NCI-H1436 (cell line): ENCODE measurements around the gene SCAF11.
A peak's percentile ranks its signal among the peaks of the same experiment; 100 is the strongest.

ENCODE experiments used
- DNase-seq: peaks from one replicate; lab custom pipeline; 2025; lab: John Stamatoyannopoulos, UW

SCAF11 gene

DNA sequence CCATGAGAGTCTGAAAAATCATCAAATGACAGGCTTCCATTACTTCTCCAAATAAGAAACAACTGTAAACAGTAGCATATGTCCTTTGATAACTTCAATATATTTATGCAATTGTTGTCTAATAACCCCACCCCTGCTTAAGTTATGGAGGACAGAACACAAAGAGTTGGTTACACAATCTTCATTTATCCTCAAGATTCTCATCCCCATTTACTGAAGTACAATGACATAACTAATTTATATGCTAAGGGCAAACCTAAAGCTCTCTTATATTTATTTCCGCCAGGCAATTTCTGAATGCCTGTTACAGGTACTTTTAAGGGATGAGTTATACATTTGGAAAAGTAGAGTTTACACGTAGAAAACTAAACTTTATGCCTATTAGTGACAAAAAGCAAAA, 12.3 kb downstream of the SCAF11 start:
- DNase-seq: no peak

DNA sequence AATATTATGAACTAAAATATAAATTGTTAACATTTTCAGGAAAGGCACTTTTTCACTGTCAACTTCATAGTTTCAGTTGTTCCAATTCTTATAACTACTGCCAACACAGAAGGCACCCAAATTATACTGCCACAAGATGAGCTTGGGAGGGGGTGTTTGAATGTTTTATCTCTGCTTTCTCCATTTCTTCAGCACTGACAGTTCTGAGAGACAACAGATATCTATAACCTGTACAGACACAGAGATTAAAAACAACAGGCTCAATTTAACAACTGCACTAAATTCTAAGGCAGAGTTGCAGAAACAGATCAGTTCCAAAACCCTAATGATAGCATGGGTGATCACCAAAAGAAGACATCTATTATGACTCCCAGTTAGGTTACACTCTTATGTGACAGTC, 12.8 kb downstream of the SCAF11 start:
- no peak for DNase-seq

- DNase-seq: no peak
These were observed 14.9 kb downstream of the SCAF11 start for GRCh38 chr12:45975506-45975905.

GRCh38 chr12:45974883-45975282, 15.5 kb downstream of the SCAF11 start:
- no peak for DNase-seq

- DNase-seq: no peak
These were observed 16.1 kb downstream of the SCAF11 start for GRCh38 chr12:45974171-45974719.

DNA sequence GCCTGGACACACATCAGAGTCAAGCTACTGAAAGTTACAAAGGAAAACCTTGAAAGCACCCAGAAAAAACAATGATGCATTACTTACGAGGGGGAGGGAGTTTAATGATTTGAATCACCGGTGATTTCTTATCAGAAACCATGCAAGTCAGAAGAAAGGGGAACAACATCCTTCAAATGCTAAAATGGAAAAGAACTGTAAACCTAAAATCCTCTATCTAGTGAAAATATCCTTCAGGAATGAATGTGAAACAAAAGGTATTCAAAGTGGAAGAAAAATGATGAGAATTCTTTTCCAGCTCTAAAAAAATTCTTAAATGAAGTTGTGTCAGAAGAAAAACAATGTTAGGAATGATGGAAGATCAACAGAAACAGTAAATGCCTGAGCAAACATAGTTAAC, 16.8 kb downstream of the SCAF11 start:
- DNase-seq: no peak

- DNase-seq: no peak
These were observed 20.0 kb downstream of the SCAF11 start for GRCh38 chr12:45970391-45970790.

- no peak for DNase-seq
These were observed 21.3 kb downstream of the SCAF11 start for GRCh38 chr12:45969084-45969483.

DNA sequence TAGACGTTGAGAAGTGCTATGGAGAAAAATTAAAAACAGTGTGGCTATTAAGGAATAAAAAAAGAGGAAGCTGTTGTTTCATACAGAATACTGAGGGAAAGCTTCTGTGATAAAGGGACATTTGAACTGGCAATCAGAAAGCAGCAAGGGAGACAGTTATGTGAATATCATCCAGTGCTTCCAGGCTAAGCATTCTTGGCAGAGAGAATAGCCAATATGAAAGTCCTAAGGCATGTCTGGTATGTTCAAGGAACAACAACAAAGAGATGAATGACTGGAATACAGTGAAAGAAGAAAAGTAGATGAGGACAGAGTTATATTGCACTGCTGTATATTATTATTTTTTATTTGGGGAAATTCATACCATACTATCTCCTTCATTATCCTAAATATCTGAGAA, 23.9 kb downstream of the SCAF11 start:
- DNase-seq: no peak

DNA sequence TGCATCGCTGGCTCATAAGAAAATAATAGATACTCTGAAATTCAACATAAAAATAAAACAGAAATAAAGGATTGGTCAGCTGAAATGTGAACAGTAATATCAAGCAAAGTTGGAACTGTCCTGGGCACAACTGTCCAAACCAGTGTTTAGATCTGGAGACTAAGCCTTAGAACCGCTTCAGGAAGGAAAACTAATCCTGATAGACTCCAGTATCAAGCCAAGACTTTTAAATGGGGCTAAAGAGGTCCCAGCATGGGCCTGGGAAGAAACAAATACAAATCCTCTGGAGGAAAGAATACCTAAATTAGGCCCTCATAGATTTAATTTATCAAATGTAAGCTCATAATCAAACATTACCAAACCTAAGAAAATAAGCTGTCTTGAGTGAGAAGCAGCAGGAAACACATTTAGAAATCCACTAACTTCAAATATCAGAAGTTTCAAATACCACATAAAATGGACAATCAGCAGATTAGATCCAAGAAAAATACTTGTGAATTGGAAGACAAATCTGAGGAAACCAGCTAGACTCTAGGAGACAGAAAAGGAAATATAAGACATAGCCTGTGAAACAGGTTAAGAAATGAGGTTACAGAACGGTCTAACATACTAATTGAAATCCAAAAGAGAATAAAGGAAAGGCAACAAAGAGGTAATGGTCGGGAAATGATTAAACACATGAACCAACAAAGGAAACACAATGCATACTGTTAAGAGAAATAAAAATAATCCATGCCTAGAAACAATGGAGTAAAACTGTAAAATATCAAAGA, 27.6 kb downstream of the SCAF11 start:
- DNase-seq: no peak

GRCh38 chr12:45959728-45960127, 30.6 kb downstream of the SCAF11 start:
- no peak for DNase-seq

- no peak for DNase-seq
These were observed 31.3 kb downstream of the SCAF11 start for GRCh38 chr12:45959025-45959424.

GRCh38 chr12:45948546-45948945, 41.8 kb downstream of the SCAF11 start:
- no peak for DNase-seq

DNA sequence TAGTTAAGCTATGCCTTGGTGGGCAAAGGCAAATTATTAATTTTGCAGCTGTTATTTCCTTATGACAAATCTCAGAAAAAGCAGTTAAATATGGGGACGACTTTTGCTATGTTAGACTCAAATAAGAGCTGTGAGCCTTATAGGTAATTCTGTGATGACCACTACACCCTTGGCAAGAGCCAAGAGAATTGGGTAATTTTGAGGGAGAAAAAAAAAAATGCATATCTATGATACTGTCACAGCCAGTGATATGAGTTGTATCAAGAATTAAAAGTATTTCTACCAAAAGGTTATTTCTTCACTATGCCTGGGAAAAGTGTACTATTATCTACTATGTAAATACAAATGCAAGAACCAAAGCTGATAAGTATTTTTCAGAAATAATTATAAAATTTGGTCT, 43.9 kb downstream of the SCAF11 start:
- DNase-seq: no peak

GRCh38 chr12:45944771-45945170, 45.6 kb downstream of the SCAF11 start:
- no peak for DNase-seq

- DNase-seq: no peak
These were observed 50.6 kb downstream of the SCAF11 start for GRCh38 chr12:45939759-45940158.

DNA sequence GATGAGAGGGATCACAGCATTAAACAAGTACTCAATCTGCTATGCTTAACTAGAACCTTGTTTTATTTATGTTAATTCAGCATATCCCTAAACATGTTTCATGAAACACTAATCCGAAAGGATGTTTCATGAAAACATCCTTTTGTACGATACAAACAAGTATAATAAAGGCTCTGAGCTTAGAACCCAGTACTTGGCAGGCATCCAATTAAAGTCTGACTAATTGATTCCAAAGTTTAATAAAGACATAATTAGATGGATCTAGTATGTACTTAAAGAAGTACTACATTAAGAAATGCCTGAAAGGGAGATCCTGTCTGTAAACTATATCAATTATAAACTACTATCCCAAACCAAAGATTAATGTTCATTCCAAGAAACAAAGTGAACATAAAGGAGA, 51.8 kb downstream of the SCAF11 start:
- no peak for DNase-seq

DNA sequence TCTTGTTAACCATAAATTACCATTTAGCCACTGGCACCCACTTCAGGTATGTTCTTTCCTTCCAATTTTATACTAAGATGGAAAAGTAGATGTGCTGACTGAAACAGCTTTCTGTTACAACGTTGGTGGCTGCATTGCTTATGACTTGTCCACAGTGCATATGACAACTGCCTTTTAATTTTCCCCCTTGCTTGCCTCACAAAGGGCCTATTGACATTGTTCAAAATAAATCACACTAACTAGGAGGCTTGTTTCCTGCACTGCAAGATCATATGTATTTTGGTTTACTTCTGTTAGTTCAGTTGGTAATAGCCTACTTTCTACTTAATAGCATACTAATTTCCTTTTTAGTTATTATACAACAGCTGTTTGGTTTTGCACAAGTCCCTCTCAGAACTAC, 55.4 kb downstream of the SCAF11 start:
- DNase-seq: peak; percentile 20

DNA sequence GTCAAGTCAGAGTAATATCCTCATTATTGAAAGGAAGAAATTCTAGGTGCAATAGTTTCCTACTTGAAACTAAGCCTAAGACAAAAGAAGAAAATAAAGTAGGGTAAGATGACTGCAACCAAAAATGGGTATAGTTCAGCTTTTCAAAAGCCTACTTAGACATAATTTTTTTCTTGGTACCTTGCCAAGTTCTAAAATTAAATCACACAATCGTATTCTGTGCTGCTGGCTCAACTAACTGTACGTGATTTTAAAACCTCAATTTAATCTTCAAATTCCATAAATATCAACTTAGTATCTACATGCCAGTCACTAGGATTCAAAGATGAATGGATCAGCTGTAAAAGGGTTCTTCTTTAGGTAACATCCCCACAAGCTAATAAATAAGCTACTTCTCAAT, 56.9 kb downstream of the SCAF11 start:
- no peak for DNase-seq

DNA sequence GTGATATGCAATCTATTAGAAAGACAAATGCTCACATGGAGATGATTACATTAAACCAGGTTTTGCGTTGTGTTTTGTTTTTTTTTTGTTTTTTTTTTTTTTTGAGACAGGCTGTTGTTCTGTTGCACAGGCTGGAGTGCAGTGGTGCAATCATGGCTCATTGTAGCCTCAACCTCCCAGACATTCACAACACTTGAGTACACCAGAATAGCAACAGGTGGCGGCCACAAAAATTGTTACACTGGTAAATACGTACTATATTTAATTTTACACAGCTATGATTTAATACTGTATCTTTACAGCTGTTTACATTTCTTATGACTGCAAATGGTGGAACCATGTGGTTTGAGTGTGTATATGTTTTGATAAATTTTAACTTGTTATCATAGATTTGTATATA, 60.0 kb downstream of the SCAF11 start:
- no peak for DNase-seq

- DNase-seq: no peak
These were observed 62.1 kb downstream of the SCAF11 start for GRCh38 chr12:45928309-45928708.

GRCh38 chr12:45918818-45919217, 71.6 kb downstream of the SCAF11 start:
- DNase-seq: no peak

DNA sequence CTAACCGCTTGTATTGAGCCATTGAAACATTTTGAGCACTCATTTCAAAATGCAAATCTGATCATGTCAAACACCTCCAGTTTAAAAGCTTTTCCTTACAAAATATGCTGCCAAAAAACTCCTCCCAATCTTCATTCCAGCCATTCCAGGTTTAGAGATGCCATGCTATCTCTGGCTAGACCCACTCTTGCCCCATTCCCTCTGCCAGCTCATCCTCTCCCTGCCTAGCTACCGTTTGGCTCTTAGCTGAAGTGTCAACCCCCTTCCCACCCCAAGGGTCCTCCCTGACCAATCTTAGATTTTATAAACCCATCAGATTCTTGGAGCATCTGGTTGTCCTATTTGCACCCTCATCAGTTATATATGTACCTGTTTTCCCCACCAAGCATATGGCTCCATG, 75.0 kb downstream of the SCAF11 start:
- no peak for DNase-seq

DNA sequence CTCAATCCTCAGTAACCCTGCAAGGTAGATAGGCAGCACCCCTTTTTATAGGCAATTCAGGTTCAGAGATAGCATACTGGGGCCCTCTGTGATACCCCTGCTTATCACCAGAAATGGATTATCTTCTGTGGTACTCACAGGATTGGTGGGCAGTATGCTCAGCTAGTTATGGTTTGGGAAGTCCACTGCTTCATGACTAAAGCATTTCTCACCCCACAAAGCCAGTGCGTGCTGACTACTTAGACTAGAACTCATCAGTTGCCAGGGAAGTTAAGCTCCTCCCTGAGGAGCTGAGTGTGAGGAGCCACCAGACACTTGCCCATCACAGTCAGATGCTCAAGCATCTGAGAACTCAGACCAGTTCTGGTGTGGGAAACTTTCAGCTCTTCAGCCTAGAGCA, 76.3 kb downstream of the SCAF11 start:
- no peak for DNase-seq
